Measurements from ENCODE around the gene NPPC.

Gene NPPC

GRCh38 chr2:231909631-231910030, 16.6 kb downstream of the NPPC start (continued):
- TF ChIP-seq TSHZ2 (CRISPR knock-in tag; IDR thresholded peaks at IDR 0.05) (no peak), ZFP3 (CRISPR knock-in tag; IDR thresholded peaks at IDR 0.05) (no peak), ESRRG (CRISPR knock-in tag; IDR thresholded peaks at IDR 0.05) (no peak), ZFP30 (CRISPR knock-in tag; IDR thresholded peaks at IDR 0.05) (no peak)

- TF ChIP-seq ARNTL (CRISPR knock-in tag; IDR thresholded peaks at IDR 0.05; ENCODE audit: borderline replicate concordance, low read depth) (no peak), CSRNP3 (CRISPR knock-in tag; IDR thresholded peaks at IDR 0.05) (no peak), GLIS3 (CRISPR knock-in tag; IDR thresholded peaks at IDR 0.05) (no peak), TSHZ2 (CRISPR knock-in tag; IDR thresholded peaks at IDR 0.05) (no peak), ESRRG (CRISPR knock-in tag; IDR thresholded peaks at IDR 0.05) (no peak), POU6F1 (CRISPR knock-in tag; IDR thresholded peaks at IDR 0.05; ENCODE audit: borderline replicate concordance, low read depth) (no peak), BACH2 (CRISPR knock-in tag; IDR thresholded peaks at IDR 0.05; ENCODE audit: borderline replicate concordance) (no peak), OSR1 (CRISPR knock-in tag; IDR thresholded peaks at IDR 0.05) (no peak)
These were observed 17.6 kb downstream of the NPPC start for GRCh38 chr2:231908584-231908983.

GRCh38 chr2:231907765-231908164, 18.4 kb downstream of the NPPC start:
- ATAC-seq, result no peak
- TF ChIP-seq TSHZ2 (CRISPR knock-in tag; IDR thresholded peaks at IDR 0.05) (no peak), CSDC2 (CRISPR knock-in tag; IDR thresholded peaks at IDR 0.05) (no peak), ZFP3 (CRISPR knock-in tag; IDR thresholded peaks at IDR 0.05) (no peak), CSRNP3 (CRISPR knock-in tag; IDR thresholded peaks at IDR 0.05) (no peak), PPARA (CRISPR knock-in tag; IDR thresholded peaks at IDR 0.05; ENCODE audit: borderline replicate concordance) (no peak), BACH2 (CRISPR knock-in tag; IDR thresholded peaks at IDR 0.05; ENCODE audit: borderline replicate concordance) (no peak), TOX (CRISPR knock-in tag; IDR thresholded peaks at IDR 0.05; ENCODE audit: borderline replicate concordance) (no peak), CREB5 (CRISPR knock-in tag; IDR thresholded peaks at IDR 0.05; ENCODE audit: low read depth) (no peak), ISL1 (CRISPR knock-in tag; IDR thresholded peaks at IDR 0.05) (no peak), ZNF8 (CRISPR knock-in tag; IDR thresholded peaks at IDR 0.05) (no peak), ARNTL (CRISPR knock-in tag; IDR thresholded peaks at IDR 0.05; ENCODE audit: borderline replicate concordance, low read depth) (no peak), SNAI2 (CRISPR knock-in tag; IDR thresholded peaks at IDR 0.05) (no peak), OSR1 (CRISPR knock-in tag; IDR thresholded peaks at IDR 0.05) (no peak), ZNF565 (CRISPR knock-in tag; conservative IDR thresholded peaks at IDR 0.05; ENCODE audit: low read depth) (no peak), POU6F1 (CRISPR knock-in tag; IDR thresholded peaks at IDR 0.05; ENCODE audit: borderline replicate concordance, low read depth) (no peak)

More at GRCh38 chr2:231908584-231908983, 17.6 kb downstream of the NPPC start:
- no peak for ATAC-seq

All from SK-N-SH treated with all-trans-retinoic acid at 6 μM for 48 hours (cell line).